DMS114 treated with DMSO at 0.1 percent for 48 hours (cell line): ENCODE data around the gene FAM199X.

Experiments used
- DNase-seq: peaks from one replicate; lab custom pipeline; 2025; ENCODE audit not compliant: unreplicated experiment; lab: John Stamatoyannopoulos, UW

FAM199X gene

GRCh38 chrX:104165894-104166734 is at the start of gene FAM199X:
FAM199X (plus strand) TSS chrX:104166453; CDS start chrX:104166786, 333 bp downstream.
- peak; percentile 87 for DNase-seq

- DNase-seq, result no peak
These were observed 48.5 kb upstream of the FAM199X start for GRCh38 chrX:104117759-104118158.

- DNase-seq, result no peak
These were observed 47.5 kb upstream of the FAM199X start for GRCh38 chrX:104118765-104119164.

- DNase-seq, result no peak
These were observed 43.4 kb upstream of the FAM199X start for GRCh38 chrX:104122829-104123228.

GRCh38 chrX:104126856-104127255 is 39.4 kb upstream of the FAM199X start:
- DNase-seq, result no peak

- DNase-seq, result no peak
These were observed 35.4 kb upstream of the FAM199X start for GRCh38 chrX:104130808-104131207.

GRCh38 chrX:104134583-104135261 is 31.5 kb upstream of the FAM199X start:
- DNase-seq, result no peak

- no peak for DNase-seq
These were observed 30.6 kb upstream of the FAM199X start for GRCh38 chrX:104135677-104136076.

- DNase-seq, result peak; percentile 84
These were observed 29.8 kb upstream of the FAM199X start for GRCh38 chrX:104136241-104137019.

GRCh38 chrX:104137496-104137895 is 28.8 kb upstream of the FAM199X start:
- DNase-seq, result no peak

GRCh38 chrX:104141087-104141760 is 25.0 kb upstream of the FAM199X start:
- DNase-seq, result no peak

GRCh38 chrX:104151037-104151436 is 15.2 kb upstream of the FAM199X start:
- DNase-seq, result no peak

- DNase-seq, result peak; percentile 95
These were observed 9.4 kb upstream of the FAM199X start, which contains the start of gene SLC25A53 for GRCh38 chrX:104156630-104157529. SLC25A53 (minus strand) TSS chrX:104157009; CDS start chrX:104105257, 51,752 bp downstream.

GRCh38 chrX:104166735-104167436 is 633 bp downstream of the FAM199X start:
- no peak for DNase-seq

GRCh38 chrX:104168127-104168526 is 1.9 kb downstream of the FAM199X start:
- no peak for DNase-seq

- DNase-seq, result no peak
These were observed 5.9 kb downstream of the FAM199X start for GRCh38 chrX:104172121-104172520.

GRCh38 chrX:104172788-104173187 is 6.5 kb downstream of the FAM199X start:
- no peak for DNase-seq

- no peak for DNase-seq
These were observed 7.6 kb downstream of the FAM199X start for GRCh38 chrX:104173841-104174240.

GRCh38 chrX:104183685-104184084 is 17.4 kb downstream of the FAM199X start:
- no peak for DNase-seq
